Ovary (tissue), 9 donors: Measurements from ENCODE around the gene PRXL2B. TPM values are rescaled to one million over a fixed set of nuclear protein-coding genes. Genes with fewer than 3 reads are reported as not detected.

ENCODE experiments used
- DNase-seq, 5 donors: peaks; one replicate each; pipeline ENCODE4 v3.0.0-alpha.2; 2019 to 2020
- H3K27ac ChIP-seq, 2 donors: fragments of 200-600 bp; one replicate each; pipeline versions ENCODE4 v1.5.1 to v1.8.0; 2019 to 2022
- H3K27me3 ChIP-seq: fragments of 200-600 bp; one replicate; pipeline ENCODE4 v1.8.0; 2022
- H3K36me3 ChIP-seq: fragments of 200-600 bp; sonication (generic); one replicate; pipeline ENCODE4 v1.5.1; 2019
- H3K4me1 ChIP-seq: one replicate; pipeline ENCODE4 v1.8.1; 2013; ENCODE audit warnings: mild to moderate bottlenecking, moderate library complexity; ENCODE audit not compliant: insufficient read depth
- H3K4me3 ChIP-seq: fragments of 200-600 bp; sonication (generic); one replicate; pipeline ENCODE4 v1.5.1; 2017
- H3K9me3 ChIP-seq, 2 donors: fragments of 200-600 bp in 1 of 2; sonication (generic) in 1 of 2; one replicate each; pipeline versions ENCODE4 v1.5.1 to v1.8.1; 2013 to 2019; ENCODE audit warnings: mild to moderate bottlenecking in 1 of 2, moderate library complexity in 1 of 2
- CTCF ChIP-seq, 3 donors: fragments of 450-650 bp in 2 of 3; fragments of 200-600 bp in 1 of 3; IDR thresholded peaks; one replicate each; pipeline versions ENCODE4 v1.5.1 to v1.8.0; 2016 to 2022; ENCODE audit warnings: antibody characterized with exemption in 3 of 3, mild to moderate bottlenecking in 1 of 3
- EP300 ChIP-seq: sonication (generic); formaldehyde crosslinking; IDR thresholded peaks from one replicate; pipeline ENCODE4 v1.6.1; 2017; ENCODE audit warnings: antibody characterized with exemption
- POLR2A ChIP-seq: fragments of 450-650 bp; IDR thresholded peaks from one replicate; pipeline ENCODE4 v1.6.1; 2017; ENCODE audit warnings: antibody characterized with exemption, mild to moderate bottlenecking, moderate library complexity
- WGBS, 3 donors: extraction: QIAGEN DNeasy Blood & Tissue Kit in 1 of 3; methylation state at CpG; one replicate each; pipeline versions ENCODE4 v1.1.5 to v1.1.7; 2013 to 2017; 5-methylcytosine and 5-hydroxymethylcytosine counted together
- intact Hi-C, 4 donors: fragments of 100-400 bp; cut with DNase I; formaldehyde crosslinking; loops; one replicate each; pipeline versions ENCODE4 v1.11.0 to v1.15.1; 2022 to 2023
- polyA plus RNA-seq, 2 donors: library from polyadenylated mRNA; stranded (reverse); fragments of 200-250 nt in 1 of 2; fragments of 350-450 nt in 1 of 2; fragmentation: Illumina TruSeq in 1 of 2; extraction: RNeasy Lipid Tissue Mini Kit (QIAGEN cat#74804) in 1 of 2; gene quantifications; one replicate each; pipeline ENCODE4 v1.2.3, GENCODE V29; 2013 to 2014
- total RNA-seq, 7 donors: library from RNA; depleted of rRNA in 2 of 7; stranded (reverse); fragments of >200 nt in 2 of 7; fragmentation: NEBNext Ultra II Directional in 3 of 7; extraction: Animal tissue kit (Norgen Biotek cat#: 25700) in 3 of 7; gene quantifications; one replicate each; pipeline versions ENCODE4 v1.1.0 to v1.2.4, GENCODE V29; 2016 to 2023
- donor health status: DM: no; HTN: no; CAD: no; lungs with moderate emphysema.
- donor health status: DM: no; HTN: no; CAD: no.
- donor health status: Bipolar disorder and iron deficiency.
- donor health status: DM: yes; HTN: yes; CAD: no.
- donor health status: DM: no; HTN: no; CAD: no.
- donor health status: DM: yes; HTN: yes; CAD: no.

The PRXL2B gene
- total and polyA plus RNA-seq, 9 donors, result 3.2 to 34.1 (median 14.7) TPM

DNA sequence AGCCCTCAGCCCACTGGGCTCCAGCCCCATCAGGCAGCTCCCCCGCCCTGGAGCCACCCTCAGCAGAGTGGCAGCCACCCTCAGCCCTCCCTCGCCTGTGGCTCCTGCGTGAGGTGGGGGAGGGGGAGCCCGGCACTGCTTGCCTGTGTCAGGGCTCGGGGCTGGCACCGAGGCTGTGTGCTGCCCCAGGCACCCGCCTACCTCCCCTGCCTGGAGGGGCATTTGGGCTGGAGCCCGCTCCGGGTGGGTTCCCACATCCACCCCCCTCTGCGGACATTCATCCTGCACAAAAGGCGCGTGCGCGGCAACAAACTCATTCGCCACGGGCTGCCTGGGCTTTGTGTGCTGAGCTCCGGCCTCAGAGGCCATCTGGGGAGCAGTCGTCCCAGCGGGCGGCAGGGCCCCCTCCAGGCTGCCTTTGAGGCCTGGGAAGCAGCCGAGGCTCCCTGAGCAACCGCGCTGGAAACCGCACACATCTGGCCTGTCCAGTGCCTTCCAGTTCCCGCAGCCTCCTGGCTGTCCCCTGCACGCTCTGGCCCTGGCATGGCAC lies 43.0 kb upstream of the PRXL2B start:
- no peaks in the 10 kb centered on the region for H3K27me3 ChIP-seq
- WGBS, 3 donors, result 32 to 59% (median 56%) methylated on average over 25 to 26 of the region's 26 CpGs
- TF ChIP-seq CTCF (IDR thresholded peaks at IDR 0.05) (no peak), POLR2A (no peak), EP300 (no peak)
- no peaks in the 10 kb centered on the region for H3K9me3 ChIP-seq
- intact Hi-C loops, result loop anchor here in 1 of 4 donors (10.0 kb wide), 1 partner anchor 369 kb away; no protein-coding TSS in a partner anchor
- H3K36me3 ChIP-seq, result no peaks in the 10 kb centered on the region
- no peak overlapping the region for H3K27ac ChIP-seq
- H3K4me1 ChIP-seq, result peaks cover 21% of the 10 kb centered on the region
- DNase-seq, result no peak
- no peak overlapping the region for H3K4me3 ChIP-seq

DNA sequence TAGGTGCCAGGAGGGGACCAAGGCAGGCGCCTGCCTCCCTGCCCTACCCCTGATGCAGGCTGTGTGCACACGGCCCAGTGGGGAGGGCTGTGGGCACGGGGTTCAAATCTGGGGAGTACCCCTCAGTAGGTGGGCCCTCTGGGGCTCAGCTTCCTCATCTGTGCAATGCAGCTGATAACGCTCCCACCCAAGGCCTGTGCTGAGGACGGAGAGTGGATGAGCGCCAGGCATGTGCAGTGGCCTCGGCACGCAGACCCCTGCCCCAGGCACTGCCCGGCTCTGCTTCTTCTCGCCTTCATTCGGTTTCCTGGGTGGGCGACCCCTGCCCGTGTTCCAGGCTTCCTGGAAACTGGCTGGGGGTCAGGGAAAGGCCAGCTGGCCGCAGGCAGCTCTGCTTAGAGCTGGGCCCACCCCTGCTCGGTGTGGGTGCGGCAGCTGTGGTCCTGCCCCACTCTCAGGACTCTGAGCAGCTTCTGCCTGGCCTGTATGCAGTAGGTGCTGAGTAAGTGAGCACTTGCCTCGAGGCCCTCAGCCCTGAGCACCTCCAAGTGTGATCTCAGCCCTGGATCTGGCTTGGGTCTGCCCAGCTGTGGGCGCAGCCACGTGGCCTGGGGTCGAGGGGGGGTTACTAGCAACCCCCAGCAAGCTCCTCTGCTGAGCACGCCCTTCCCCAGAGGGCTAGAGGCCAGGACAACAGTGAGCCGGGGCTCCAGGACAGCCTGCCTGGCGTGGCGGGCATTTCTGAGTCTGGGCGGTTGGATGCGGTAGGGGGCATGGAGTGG lies 42.3 kb upstream of the PRXL2B start:
- Histone ChIP-seq H3K27ac (no peak overlapping the region), H3K27me3 (no peaks in the 10 kb centered on the region)
- intact Hi-C loops, result loop anchor here in 1 of 4 donors (10.0 kb wide), 1 partner anchor 369 kb away; no protein-coding TSS in a partner anchor

GRCh38 chr1:2544875-2545640 lies 41.5 kb upstream of the PRXL2B start:
- Histone ChIP-seq H3K9me3 (no peaks in the 10 kb centered on the region), H3K36me3 (no peaks in the 10 kb centered on the region), H3K27me3 (no peaks in the 10 kb centered on the region), H3K27ac (peak overlapping the region in 1 of 2 donors; percentile 29), H3K4me1 (peaks cover 21% of the 10 kb centered on the region), H3K4me3 (no peak overlapping the region)
- 45 to 60% (median 56%) methylated on average over 19 of the region's 19 CpGs for WGBS, 3 donors
- intact Hi-C loops, result loop anchor here in 3 of 4 donors (5.0 to 10.0 kb wide), 2 partner anchors 128 to 370 kb away; no protein-coding TSS in a partner anchor
- TF ChIP-seq POLR2A, result no peak
- no peak for TF ChIP-seq EP300
- TF ChIP-seq CTCF (IDR thresholded peaks at IDR 0.05), result no peak
- DNase-seq, result no peak

More for the DNA sequence above, 42.3 kb upstream of the PRXL2B start:
- Histone ChIP-seq H3K36me3 (no peaks in the 10 kb centered on the region), H3K9me3 (no peaks in the 10 kb centered on the region), H3K4me3 (no peak overlapping the region), H3K4me1 (peaks cover 21% of the 10 kb centered on the region)
- 35 to 47% (median 36%) methylated on average over 22 to 26 of the region's 26 CpGs for WGBS, 3 donors
- DNase-seq, result no peak
- TF ChIP-seq POLR2A (no peak), CTCF (IDR thresholded peaks at IDR 0.05) (no peak), EP300 (no peak)

DNA sequence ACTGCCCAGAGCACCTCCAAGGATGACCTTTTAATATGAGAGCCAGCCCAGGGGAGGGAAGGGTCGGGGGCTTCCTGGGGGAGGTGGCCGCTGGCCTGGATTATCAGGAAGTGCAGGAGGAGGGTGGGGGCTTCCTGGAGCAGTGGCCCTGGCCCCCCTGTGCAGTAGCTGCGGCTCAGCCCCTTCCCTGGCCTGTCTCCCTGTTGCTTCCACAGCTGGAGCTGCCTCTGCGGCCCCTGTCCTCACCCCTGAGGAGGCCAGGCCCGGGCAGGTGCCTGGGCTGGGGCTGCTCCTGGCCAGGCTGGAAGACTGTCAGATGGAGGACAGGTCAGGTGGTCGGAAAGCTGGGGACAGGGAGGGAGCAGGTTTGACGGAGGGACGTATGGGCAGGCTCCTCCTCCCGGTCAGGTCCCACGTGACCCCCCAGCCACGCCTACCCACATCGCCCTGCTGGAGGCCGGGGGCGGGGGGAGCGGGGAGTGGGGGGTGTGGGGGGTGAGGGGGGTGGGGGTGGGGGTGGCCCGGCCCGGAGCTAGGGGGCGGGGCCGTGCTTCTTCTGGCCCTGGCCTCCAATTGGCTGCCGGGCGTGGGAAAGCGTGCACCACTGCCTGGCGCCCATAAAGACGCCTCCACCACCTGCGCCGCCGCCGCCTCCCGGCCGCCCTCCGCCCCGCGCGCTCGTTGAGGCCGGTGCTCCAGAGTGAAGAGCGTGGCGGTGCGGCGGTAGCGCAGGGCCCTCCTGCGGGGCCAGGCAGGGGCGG lies 40.6 kb upstream of the PRXL2B start:
- no peaks in the 10 kb centered on the region for H3K36me3 ChIP-seq
- 5 to 10% (median 8%) methylated on average over 27 to 43 of the region's 43 CpGs for WGBS, 3 donors
- no peaks in the 10 kb centered on the region for H3K9me3 ChIP-seq
- DNase-seq, result peak in 3 of 5 donors; percentile 58 to 76 (median 76)
- H3K4me3 ChIP-seq, result peak overlapping the region; percentile 37
- no peaks in the 10 kb centered on the region for H3K27me3 ChIP-seq
- peak overlapping the region in 1 of 2 donors; percentile 29 for H3K27ac ChIP-seq
- no peak for TF ChIP-seq POLR2A
- TF ChIP-seq EP300, result no peak
- TF ChIP-seq CTCF (IDR thresholded peaks at IDR 0.05), result no peak
- intact Hi-C loops, result loop anchor here in 3 of 4 donors (5.0 to 10.0 kb wide), 2 partner anchors 129 to 371 kb away; no protein-coding TSS in a partner anchor
- peaks cover 21% of the 10 kb centered on the region for H3K4me1 ChIP-seq
